Measurements from ENCODE around the gene TAC3. TPM values are rescaled to one million over a fixed set of nuclear protein-coding genes. Genes with fewer than 3 reads are reported as not detected.

The TAC3 gene
- polyA plus RNA-seq, 4 donors: 3.4 to 8.9 (median 5.6) TPM

- Histone ChIP-seq H3K27ac (ENCODE audit: low read depth in 1 of 3, low read length in 2 of 3) (peak overlapping the region in 1 of 3 donors; percentile 48), H3K27me3 (ENCODE audit: control insufficient read depth in 3 of 3, insufficient read depth in 3 of 3, low read length in 3 of 3) (no peaks in the 10 kb centered on the region), H3K36me3 (ENCODE audit: control insufficient read depth in 3 of 3, insufficient read depth in 2 of 3, low read depth in 1 of 3, low read length in 3 of 3) (peaks cover 2 to 29% (median 3%) of the 10 kb centered on the region in 3 donors), H3K4me1 (ENCODE audit: control insufficient read depth in 3 of 3, insufficient read depth in 2 of 3, low read depth in 1 of 3, low read length in 2 of 3) (peaks cover 3 to 26% (median 5%) of the 10 kb centered on the region in 3 donors), H3K9me3 (ENCODE audit: control insufficient read depth in 2 of 2, insufficient read depth in 1 of 2, low read depth in 1 of 2, low read length in 1 of 2) (no peaks in the 10 kb centered on the region), H3K4me3 (ENCODE audit: low read depth in 1 of 3, low read length in 3 of 3) (peak overlapping the region in 2 of 3 donors; percentile 24 to 75)
- FAIRE-seq: no peak
- DNase-seq: no peak
- WGBS, 3 donors: 41 to 52% (median 44%) methylated on average over 10 of the region's 10 CpGs
Observed at GRCh38 chr12:57006809-57007475, 9.4 kb downstream of the TAC3 start.

GRCh38 chr12:57005980-57006808 is 10.1 kb downstream of the TAC3 start, which contains the start of gene ZBTB39:
Gene ZBTB39 (minus strand): TSS chr12:57006546. CDS start chr12:57004917, 1,629 bp downstream.
- Histone ChIP-seq H3K36me3 (ENCODE audit: control insufficient read depth in 3 of 3, insufficient read depth in 2 of 3, low read depth in 1 of 3, low read length in 3 of 3) (peaks cover 2 to 36% (median 3%) of the 10 kb centered on the region in 3 donors), H3K27ac (ENCODE audit: low read depth in 1 of 3, low read length in 2 of 3) (peak within 1 kb of the TSS in 2 of 3 donors; percentile 48 to 56), H3K27me3 (ENCODE audit: control insufficient read depth in 3 of 3, insufficient read depth in 3 of 3, low read length in 3 of 3) (no peaks in the 10 kb centered on the region), H3K4me3 (ENCODE audit: low read depth in 1 of 3, low read length in 3 of 3) (peak within 1 kb of the TSS; percentile 75 to 77 (median 75)), H3K4me1 (ENCODE audit: control insufficient read depth in 3 of 3, insufficient read depth in 2 of 3, low read depth in 1 of 3, low read length in 2 of 3) (peaks cover 3 to 32% (median 5%) of the 10 kb centered on the region in 3 donors), H3K9me3 (ENCODE audit: control insufficient read depth in 2 of 2, insufficient read depth in 1 of 2, low read depth in 1 of 2, low read length in 1 of 2) (no peaks in the 10 kb centered on the region)
- 0 to 1% (median 0%) methylated on average over 30 to 94 of the region's 94 CpGs for WGBS, 3 donors
- FAIRE-seq: no peak
- peak; percentile 54 to 80 for DNase-seq

DNA sequence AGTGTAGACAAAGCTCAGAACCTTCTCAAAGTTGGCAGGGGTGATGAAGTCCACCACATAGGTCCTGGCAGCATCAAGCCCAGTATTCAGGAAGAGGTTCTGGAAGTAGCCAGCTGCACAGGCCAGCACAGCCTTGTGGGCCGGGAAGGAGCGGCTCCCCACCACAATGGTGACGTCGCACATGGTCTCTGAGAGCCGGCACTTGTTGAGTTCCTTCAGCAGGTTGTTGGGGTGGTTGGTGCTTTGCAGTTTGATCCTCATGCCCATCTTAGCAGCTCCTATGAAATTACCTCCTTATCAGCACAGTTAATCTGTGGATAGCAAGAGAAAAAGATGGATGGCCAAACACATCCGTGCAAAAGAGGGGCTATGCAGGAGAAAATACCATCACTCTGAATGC is 11.7 kb downstream of the TAC3 start:
- H3K4me1 ChIP-seq (ENCODE audit: control insufficient read depth in 3 of 3, insufficient read depth in 2 of 3, low read depth in 1 of 3, low read length in 2 of 3): peaks cover 3 to 34% (median 5%) of the 10 kb centered on the region in 3 donors
- H3K27ac ChIP-seq (ENCODE audit: low read depth in 1 of 3, low read length in 2 of 3): no peak overlapping the region

GRCh38 chr12:57003395-57003794 is 12.9 kb downstream of the TAC3 start:
- Histone ChIP-seq H3K4me1 (ENCODE audit: control insufficient read depth in 3 of 3, insufficient read depth in 2 of 3, low read depth in 1 of 3, low read length in 2 of 3) (peaks cover 3 to 26% (median 4%) of the 10 kb centered on the region in 3 donors), H3K27me3 (ENCODE audit: control insufficient read depth in 3 of 3, insufficient read depth in 3 of 3, low read length in 3 of 3) (no peaks in the 10 kb centered on the region), H3K4me3 (ENCODE audit: low read depth in 1 of 3, low read length in 3 of 3) (no peak overlapping the region), H3K27ac (ENCODE audit: low read depth in 1 of 3, low read length in 2 of 3) (no peak overlapping the region), H3K36me3 (ENCODE audit: control insufficient read depth in 3 of 3, insufficient read depth in 2 of 3, low read depth in 1 of 3, low read length in 3 of 3) (peaks cover 2 to 47% (median 3%) of the 10 kb centered on the region in 3 donors), H3K9me3 (ENCODE audit: control insufficient read depth in 2 of 2, insufficient read depth in 1 of 2, low read depth in 1 of 2, low read length in 1 of 2) (no peaks in the 10 kb centered on the region)
- no peak for FAIRE-seq
- WGBS, 3 donors: 93 to 95% (median 94%) methylated on average over 13 of the region's 13 CpGs
- DNase-seq: no peak

More for the DNA sequence above, 11.7 kb downstream of the TAC3 start:
- FAIRE-seq (no peak), DNase-seq (no peak)
- Histone ChIP-seq H3K4me3 (ENCODE audit: low read depth in 1 of 3, low read length in 3 of 3) (no peak overlapping the region), H3K36me3 (ENCODE audit: control insufficient read depth in 3 of 3, insufficient read depth in 2 of 3, low read depth in 1 of 3, low read length in 3 of 3) (peaks cover 2 to 40% (median 3%) of the 10 kb centered on the region in 3 donors), H3K27me3 (ENCODE audit: control insufficient read depth in 3 of 3, insufficient read depth in 3 of 3, low read length in 3 of 3) (no peaks in the 10 kb centered on the region), H3K9me3 (ENCODE audit: control insufficient read depth in 2 of 2, insufficient read depth in 1 of 2, low read depth in 1 of 2, low read length in 1 of 2) (no peaks in the 10 kb centered on the region)
- 82 to 92% (median 84%) methylated on average over 6 of the region's 6 CpGs for WGBS, 3 donors

DNA sequence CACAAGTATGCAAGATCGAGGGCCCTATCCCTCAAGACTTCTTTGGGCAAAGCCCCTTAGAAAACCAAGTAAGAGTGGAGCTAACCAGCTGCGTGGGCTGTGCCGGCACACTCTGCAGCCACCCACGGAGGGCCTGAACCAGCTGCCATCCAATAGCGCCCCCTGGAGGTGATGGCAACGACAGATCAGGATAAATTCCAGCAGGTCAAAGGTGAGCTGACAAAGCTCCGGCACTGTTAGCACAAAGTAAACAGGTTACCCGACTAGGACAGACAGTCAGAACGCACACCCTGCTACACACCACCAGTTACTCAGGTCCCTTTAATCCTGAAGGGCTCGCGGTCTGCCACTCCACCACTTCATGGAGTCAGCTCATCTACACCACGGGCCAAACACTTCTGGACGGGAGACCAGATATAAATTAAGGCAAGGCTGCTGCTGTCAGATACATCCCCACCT is 14.9 kb downstream of the TAC3 start:
- H3K9me3 ChIP-seq (ENCODE audit: control insufficient read depth in 2 of 2, insufficient read depth in 1 of 2, low read depth in 1 of 2, low read length in 1 of 2): no peaks in the 10 kb centered on the region
- no peak overlapping the region for H3K4me3 ChIP-seq (ENCODE audit: low read depth in 1 of 3, low read length in 3 of 3)
- FAIRE-seq: no peak
- DNase-seq: peak; percentile 82
- no peak overlapping the region for H3K27ac ChIP-seq (ENCODE audit: low read depth in 1 of 3, low read length in 2 of 3)
- WGBS, 3 donors: 14 to 32% (median 29%) methylated on average over 13 of the region's 13 CpGs
- H3K36me3 ChIP-seq (ENCODE audit: control insufficient read depth in 3 of 3, insufficient read depth in 2 of 3, low read depth in 1 of 3, low read length in 3 of 3): peaks cover 2 to 59% (median 3%) of the 10 kb centered on the region in 3 donors
- H3K4me1 ChIP-seq (ENCODE audit: control insufficient read depth in 3 of 3, insufficient read depth in 2 of 3, low read depth in 1 of 3, low read length in 2 of 3): peaks cover 0 to 15% (median 2%) of the 10 kb centered on the region in 3 donors
- H3K27me3 ChIP-seq (ENCODE audit: control insufficient read depth in 3 of 3, insufficient read depth in 3 of 3, low read length in 3 of 3): no peaks in the 10 kb centered on the region

DNA sequence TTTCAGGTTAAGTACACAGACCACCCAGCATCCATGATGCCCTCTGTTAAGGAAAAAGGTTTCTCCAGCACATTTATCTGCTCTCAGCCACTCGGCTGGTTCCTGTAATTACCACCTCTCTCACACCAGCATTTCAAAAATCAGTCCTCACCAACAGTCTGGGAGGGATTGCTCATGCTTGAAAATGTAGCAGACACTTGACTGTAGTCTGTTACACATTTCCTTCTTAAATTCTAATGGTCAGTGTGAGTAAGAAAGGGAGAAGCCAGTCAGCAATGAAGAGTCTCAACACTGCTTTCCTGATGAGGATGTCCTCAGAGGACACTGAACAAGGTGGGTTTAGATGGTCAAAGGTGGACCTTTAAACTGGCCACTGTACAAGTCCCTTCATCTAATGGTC is 15.9 kb downstream of the TAC3 start:
- Histone ChIP-seq H3K4me1 (ENCODE audit: control insufficient read depth in 3 of 3, insufficient read depth in 2 of 3, low read depth in 1 of 3, low read length in 2 of 3) (peaks cover 0 to 15% (median 0%) of the 10 kb centered on the region in 3 donors), H3K27me3 (ENCODE audit: control insufficient read depth in 3 of 3, insufficient read depth in 3 of 3, low read length in 3 of 3) (no peaks in the 10 kb centered on the region), H3K27ac (ENCODE audit: low read depth in 1 of 3, low read length in 2 of 3) (no peak overlapping the region), H3K36me3 (ENCODE audit: control insufficient read depth in 3 of 3, insufficient read depth in 2 of 3, low read depth in 1 of 3, low read length in 3 of 3) (peaks cover 2 to 64% (median 3%) of the 10 kb centered on the region in 3 donors), H3K4me3 (ENCODE audit: low read depth in 1 of 3, low read length in 3 of 3) (no peak overlapping the region), H3K9me3 (ENCODE audit: control insufficient read depth in 2 of 2, insufficient read depth in 1 of 2, low read depth in 1 of 2, low read length in 1 of 2) (no peaks in the 10 kb centered on the region)
- no peak for DNase-seq
- WGBS, 3 donors: 62 to 89% (median 73%) methylated on average over 1 of the region's 1 CpG
- FAIRE-seq: no peak

DNA sequence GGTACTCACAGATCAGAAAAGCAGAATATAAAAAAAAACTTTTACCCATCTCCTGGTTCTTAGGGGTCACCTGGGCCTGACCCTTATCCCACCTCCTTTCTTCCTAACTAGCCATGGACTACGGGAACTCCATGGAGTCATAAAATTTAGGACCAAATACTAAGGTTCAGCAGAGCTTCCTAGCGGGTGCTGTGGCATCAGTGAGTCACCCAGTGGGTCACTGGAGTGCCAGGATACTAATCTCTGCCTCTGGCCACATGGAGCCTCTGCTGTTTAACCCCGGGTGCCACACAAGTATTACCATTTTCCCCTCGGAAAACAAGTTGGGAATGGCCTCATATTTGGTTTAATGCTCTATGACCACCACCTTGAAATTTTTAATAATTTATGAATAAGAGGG is 16.9 kb downstream of the TAC3 start:
- no peaks in the 10 kb centered on the region for H3K9me3 ChIP-seq (ENCODE audit: control insufficient read depth in 2 of 2, insufficient read depth in 1 of 2, low read depth in 1 of 2, low read length in 1 of 2)
- peaks cover 0 to 10% (median 0%) of the 10 kb centered on the region in 3 donors for H3K4me1 ChIP-seq (ENCODE audit: control insufficient read depth in 3 of 3, insufficient read depth in 2 of 3, low read depth in 1 of 3, low read length in 2 of 3)
- H3K4me3 ChIP-seq (ENCODE audit: low read depth in 1 of 3, low read length in 3 of 3): no peak overlapping the region
- WGBS, 3 donors: 76 to 85% (median 82%) methylated on average over 4 of the region's 4 CpGs
- H3K27ac ChIP-seq (ENCODE audit: low read depth in 1 of 3, low read length in 2 of 3): peak overlapping the region in 1 of 3 donors; percentile 48
- DNase-seq (no peak), FAIRE-seq (no peak)
- H3K36me3 ChIP-seq (ENCODE audit: control insufficient read depth in 3 of 3, insufficient read depth in 2 of 3, low read depth in 1 of 3, low read length in 3 of 3): peaks cover 2 to 65% (median 3%) of the 10 kb centered on the region in 3 donors
- H3K27me3 ChIP-seq (ENCODE audit: control insufficient read depth in 3 of 3, insufficient read depth in 3 of 3, low read length in 3 of 3): no peaks in the 10 kb centered on the region

- Histone ChIP-seq H3K27ac (ENCODE audit: low read depth in 1 of 3, low read length in 2 of 3) (peak overlapping the region in 1 of 3 donors; percentile 71), H3K4me3 (ENCODE audit: low read depth in 1 of 3, low read length in 3 of 3) (no peak overlapping the region), H3K9me3 (ENCODE audit: control insufficient read depth in 2 of 2, insufficient read depth in 1 of 2, low read depth in 1 of 2, low read length in 1 of 2) (no peaks in the 10 kb centered on the region), H3K4me1 (ENCODE audit: control insufficient read depth in 3 of 3, insufficient read depth in 2 of 3, low read depth in 1 of 3, low read length in 2 of 3) (peaks cover 0 to 10% (median 0%) of the 10 kb centered on the region in 3 donors), H3K36me3 (ENCODE audit: control insufficient read depth in 3 of 3, insufficient read depth in 2 of 3, low read depth in 1 of 3, low read length in 3 of 3) (peaks cover 2 to 60% (median 3%) of the 10 kb centered on the region in 3 donors), H3K27me3 (ENCODE audit: control insufficient read depth in 3 of 3, insufficient read depth in 3 of 3, low read length in 3 of 3) (no peaks in the 10 kb centered on the region)
- DNase-seq: no peak
- FAIRE-seq: no peak
- 53 to 73% (median 55%) methylated on average over 4 of the region's 4 CpGs for WGBS, 3 donors
Observed at GRCh38 chr12:56998981-56999380, 17.3 kb downstream of the TAC3 start.
